Activated naive CD4-positive, alpha-beta T cell treated with anti-CD3 and anti-CD28 coated beads, Interleukin-2, amount 10 ng/mL, durations not matched to agents 7 days and 5 days (primary cell): ENCODE data around the gene MRPL21.

Experiments
- CTCF ChIA-PET: fragments of 350-600 bp; sonication (Branson Sonifier 250); formaldehyde crosslinking; loops from one replicate; lab custom pipeline; 2021; ENCODE audit warnings: antibody characterized with exemption; lab: Charles Lee
- DNase-seq: peaks from one replicate; pipeline ENCODE4 v3.0.0-alpha.2; 2020
- H3K27ac Mint-ChIP-seq: one replicate; pipeline ENCODE4 v1.8.0; 2021; ENCODE audit warnings: mild to moderate bottlenecking, moderate library complexity, mixed read lengths
- H3K27me3 Mint-ChIP-seq: one replicate; pipeline ENCODE4 v1.8.0; 2021; ENCODE audit warnings: mild to moderate bottlenecking, mixed read lengths
- H3K36me3 Mint-ChIP-seq: one replicate; pipeline ENCODE4 v1.8.0; 2021; ENCODE audit warnings: mixed read lengths
- H3K4me1 Mint-ChIP-seq: one replicate; pipeline ENCODE4 v1.8.0; 2021; ENCODE audit warnings: mixed read lengths
- H3K4me3 Mint-ChIP-seq: one replicate; pipeline ENCODE4 v1.8.0; 2021; ENCODE audit warnings: mild to moderate bottlenecking, moderate library complexity, mixed read lengths
- H3K9me3 Mint-ChIP-seq: one replicate; pipeline ENCODE4 v1.8.0; 2021; ENCODE audit warnings: mixed read lengths

MRPL21 gene

GRCh38 chr11:68903288-68904247 lies at the start of gene MRPL21, which contains the start of gene IGHMBP2:
TSS of gene MRPL21 (minus strand) at chr11:68903832. CDS start at chr11:68903810, 22 bp downstream.
TSS of gene IGHMBP2 (plus strand) at chr11:68903891. CDS start at chr11:68903953, 62 bp downstream.
- H3K27me3 Mint-ChIP-seq: no peaks in the 10 kb centered on the region
- peaks cover 20% of the 10 kb centered on the region for H3K36me3 Mint-ChIP-seq
- no peaks in the 10 kb centered on the region for H3K9me3 Mint-ChIP-seq
- peak within 1 kb of the TSS; percentile 96 for H3K4me3 Mint-ChIP-seq
- CTCF ChIA-PET: interaction anchor here (1.1 kb wide), 1 partner anchor 105 kb away, joined by 4 read pairs; no protein-coding TSS in a partner anchor
- DNase-seq: peak; percentile 90
- peaks cover 47% of the 10 kb centered on the region for H3K4me1 Mint-ChIP-seq
- peak within 1 kb of the TSS; percentile 91 for H3K27ac Mint-ChIP-seq

- peaks cover 10% of the 10 kb centered on the region for H3K4me1 Mint-ChIP-seq
- CTCF ChIA-PET: interaction anchor here (1.0 kb wide), 1 partner anchor 141 kb away, joined by 4 read pairs; no protein-coding TSS in a partner anchor
- no peaks in the 10 kb centered on the region for H3K36me3 Mint-ChIP-seq
- H3K27me3 Mint-ChIP-seq: peaks cover 21% of the 10 kb centered on the region
- H3K9me3 Mint-ChIP-seq: no peaks in the 10 kb centered on the region
- no peak for DNase-seq
- H3K4me3 Mint-ChIP-seq: no peak overlapping the region
- H3K27ac Mint-ChIP-seq: no peak overlapping the region
Measured at GRCh38 chr11:68950762-68951161, 47.1 kb upstream of the MRPL21 start.

- H3K36me3 Mint-ChIP-seq: no peaks in the 10 kb centered on the region
- H3K27ac Mint-ChIP-seq: no peak overlapping the region
- CTCF ChIA-PET: interaction anchor here (1.0 kb wide), 1 partner anchor 141 kb away, joined by 4 read pairs; no protein-coding TSS in a partner anchor
- H3K4me3 Mint-ChIP-seq: no peak overlapping the region
- H3K9me3 Mint-ChIP-seq: no peaks in the 10 kb centered on the region
- H3K27me3 Mint-ChIP-seq: peaks cover 17% of the 10 kb centered on the region
- H3K4me1 Mint-ChIP-seq: peaks cover 7% of the 10 kb centered on the region
- peak; percentile 25 for DNase-seq
Measured at GRCh38 chr11:68950270-68950669, 46.6 kb upstream of the MRPL21 start.

- Mint-ChIP-seq H3K9me3 (no peaks in the 10 kb centered on the region), H3K36me3 (no peaks in the 10 kb centered on the region), H3K4me1 (peaks cover 6% of the 10 kb centered on the region), H3K4me3 (no peak overlapping the region), H3K27ac (no peak overlapping the region), H3K27me3 (peaks cover 6% of the 10 kb centered on the region)
- DNase-seq: no peak
- CTCF ChIA-PET: no interaction called here
Measured at GRCh38 chr11:68948935-68949334, 45.3 kb upstream of the MRPL21 start.

GRCh38 chr11:68948496-68948895 lies 44.9 kb upstream of the MRPL21 start:
- Mint-ChIP-seq H3K4me1 (peaks cover 6% of the 10 kb centered on the region), H3K9me3 (no peaks in the 10 kb centered on the region), H3K36me3 (no peaks in the 10 kb centered on the region), H3K27me3 (peaks cover 3% of the 10 kb centered on the region), H3K27ac (no peak overlapping the region), H3K4me3 (no peak overlapping the region)
- DNase-seq: no peak
- CTCF ChIA-PET: no interaction called here

GRCh38 chr11:68947151-68947550 lies 43.5 kb upstream of the MRPL21 start:
- peaks cover 3% of the 10 kb centered on the region for H3K27me3 Mint-ChIP-seq
- DNase-seq: no peak
- peaks cover 6% of the 10 kb centered on the region for H3K4me1 Mint-ChIP-seq
- H3K9me3 Mint-ChIP-seq: no peaks in the 10 kb centered on the region
- CTCF ChIA-PET: no interaction called here
- H3K27ac Mint-ChIP-seq: no peak overlapping the region
- no peak overlapping the region for H3K4me3 Mint-ChIP-seq
- H3K36me3 Mint-ChIP-seq: no peaks in the 10 kb centered on the region

- H3K9me3 Mint-ChIP-seq: no peaks in the 10 kb centered on the region
- H3K27me3 Mint-ChIP-seq: peaks cover 3% of the 10 kb centered on the region
- DNase-seq: no peak
- H3K4me3 Mint-ChIP-seq: no peak overlapping the region
- no peaks in the 10 kb centered on the region for H3K36me3 Mint-ChIP-seq
- CTCF ChIA-PET: no interaction called here
- H3K4me1 Mint-ChIP-seq: peaks cover 6% of the 10 kb centered on the region
- no peak overlapping the region for H3K27ac Mint-ChIP-seq
Measured at GRCh38 chr11:68946416-68947090, 42.9 kb upstream of the MRPL21 start.

- CTCF ChIA-PET: no interaction called here
- Mint-ChIP-seq H3K36me3 (peaks cover 7% of the 10 kb centered on the region), H3K27me3 (no peaks in the 10 kb centered on the region), H3K4me3 (no peak overlapping the region), H3K27ac (no peak overlapping the region), H3K9me3 (no peaks in the 10 kb centered on the region), H3K4me1 (peaks cover 1% of the 10 kb centered on the region)
- no peak for DNase-seq
Measured at GRCh38 chr11:68942751-68943271, 39.2 kb upstream of the MRPL21 start.

GRCh38 chr11:68942095-68942620 lies 38.5 kb upstream of the MRPL21 start:
- H3K4me3 Mint-ChIP-seq: no peak overlapping the region
- no peak overlapping the region for H3K27ac Mint-ChIP-seq
- no peaks in the 10 kb centered on the region for H3K9me3 Mint-ChIP-seq
- H3K36me3 Mint-ChIP-seq: peaks cover 7% of the 10 kb centered on the region
- no peaks in the 10 kb centered on the region for H3K27me3 Mint-ChIP-seq
- CTCF ChIA-PET: no interaction called here
- no peaks in the 10 kb centered on the region for H3K4me1 Mint-ChIP-seq
- no peak for DNase-seq

- Mint-ChIP-seq H3K36me3 (peaks cover 7% of the 10 kb centered on the region), H3K9me3 (no peaks in the 10 kb centered on the region), H3K27me3 (no peaks in the 10 kb centered on the region), H3K4me1 (no peaks in the 10 kb centered on the region), H3K4me3 (no peak overlapping the region), H3K27ac (no peak overlapping the region)
- CTCF ChIA-PET: no interaction called here
- DNase-seq: no peak
Measured at GRCh38 chr11:68941324-68942094, 37.9 kb upstream of the MRPL21 start.

- Mint-ChIP-seq H3K9me3 (no peaks in the 10 kb centered on the region), H3K4me1 (no peaks in the 10 kb centered on the region), H3K27me3 (no peaks in the 10 kb centered on the region), H3K36me3 (peaks cover 7% of the 10 kb centered on the region), H3K4me3 (no peak overlapping the region), H3K27ac (no peak overlapping the region)
- CTCF ChIA-PET: no interaction called here
- DNase-seq: no peak
Measured at GRCh38 chr11:68940651-68941323, 37.2 kb upstream of the MRPL21 start.

GRCh38 chr11:68939583-68940555 lies 36.2 kb upstream of the MRPL21 start:
- H3K36me3 Mint-ChIP-seq: peaks cover 9% of the 10 kb centered on the region
- CTCF ChIA-PET: no interaction called here
- H3K27me3 Mint-ChIP-seq: no peaks in the 10 kb centered on the region
- H3K4me3 Mint-ChIP-seq: no peak overlapping the region
- H3K4me1 Mint-ChIP-seq: no peaks in the 10 kb centered on the region
- H3K27ac Mint-ChIP-seq: no peak overlapping the region
- H3K9me3 Mint-ChIP-seq: no peaks in the 10 kb centered on the region
- DNase-seq: no peak
